ENCODE measurements around the gene PSME1.

GRCh38 chr14:24167469-24168114, 31.6 kb downstream of the PSME1 start:
- TF ChIP-seq CTCF (conservative IDR thresholded peaks at IDR 0.05) (no peak), ZFX (IDR thresholded peaks at IDR 0.05) (no peak)

All from C4-2B (cell line).